Fibroblast of the aortic adventitia (primary cell): ENCODE data around the gene ACTN3. TPM values are rescaled to one million over a fixed set of nuclear protein-coding genes. Genes with fewer than 3 reads are reported as not detected.

Experiments
- DNase-seq: peaks from one replicate; pipeline ENCODE4 v3.0.0-alpha.2; 2010; ENCODE audit warnings: low read depth
- H3K4me3 ChIP-seq: 2 replicates; pipeline ENCODE4 v1.5.1; 2011; ENCODE audit warnings: low read depth, mild to moderate bottlenecking, control low read depth, low read length, moderate library complexity
- total RNA-seq: library from RNA; depleted of rRNA; stranded (reverse); fragments of >200 nt; gene quantifications from 2 replicates; pipeline ENCODE4 v1.2.3, GENCODE V29; 2012; ENCODE audit warnings: low replicate concordance
- TF ChIP-seq, protein P1 (sequence below): IDR thresholded peaks from 2 replicates; pipeline ENCODE4 v1.5.1; 2011; ENCODE audit warnings: mild to moderate bottlenecking, low read length, control low read depth, inconsistent platforms; ENCODE audit not compliant: insufficient read depth

ACTN3 gene
- total RNA-seq, 1 donor = not detected

DNA sequence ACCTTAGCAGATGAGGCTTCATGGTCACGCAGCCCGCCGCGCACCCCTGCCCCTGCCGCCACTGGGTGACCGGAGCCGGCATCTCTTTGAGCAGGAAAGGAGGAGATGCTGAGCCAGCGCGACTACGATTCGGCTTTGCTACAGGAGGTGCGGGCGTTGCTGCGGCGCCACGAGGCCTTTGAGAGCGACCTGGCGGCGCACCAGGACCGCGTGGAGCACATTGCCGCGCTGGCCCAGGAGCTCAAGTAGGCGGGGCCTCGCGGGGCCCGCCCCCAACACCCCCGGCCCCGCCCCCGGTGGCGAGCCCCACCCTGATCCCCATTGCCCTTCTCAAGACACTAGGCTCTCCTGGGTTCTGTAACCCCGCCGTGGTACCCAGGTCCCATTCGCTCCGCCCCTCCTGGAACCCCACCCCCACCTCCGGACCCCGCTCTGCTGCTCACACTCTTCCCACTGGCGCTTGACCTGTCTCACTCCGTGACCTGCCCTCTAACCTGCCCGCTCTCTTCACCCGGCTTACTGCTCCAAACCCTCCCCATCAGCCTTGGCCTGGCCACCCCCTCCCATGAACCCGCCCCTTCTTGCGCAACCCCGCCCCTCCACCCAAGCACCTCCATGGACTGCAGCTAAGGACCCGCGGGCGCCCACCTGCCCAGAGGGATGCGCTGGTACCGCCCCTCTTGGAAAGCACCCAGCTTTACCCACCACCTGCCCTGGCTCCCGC lies 12.6 kb downstream of the ACTN3 start:
- peak; percentile 14 for DNase-seq
- TF ChIP-seq, protein P1, sequence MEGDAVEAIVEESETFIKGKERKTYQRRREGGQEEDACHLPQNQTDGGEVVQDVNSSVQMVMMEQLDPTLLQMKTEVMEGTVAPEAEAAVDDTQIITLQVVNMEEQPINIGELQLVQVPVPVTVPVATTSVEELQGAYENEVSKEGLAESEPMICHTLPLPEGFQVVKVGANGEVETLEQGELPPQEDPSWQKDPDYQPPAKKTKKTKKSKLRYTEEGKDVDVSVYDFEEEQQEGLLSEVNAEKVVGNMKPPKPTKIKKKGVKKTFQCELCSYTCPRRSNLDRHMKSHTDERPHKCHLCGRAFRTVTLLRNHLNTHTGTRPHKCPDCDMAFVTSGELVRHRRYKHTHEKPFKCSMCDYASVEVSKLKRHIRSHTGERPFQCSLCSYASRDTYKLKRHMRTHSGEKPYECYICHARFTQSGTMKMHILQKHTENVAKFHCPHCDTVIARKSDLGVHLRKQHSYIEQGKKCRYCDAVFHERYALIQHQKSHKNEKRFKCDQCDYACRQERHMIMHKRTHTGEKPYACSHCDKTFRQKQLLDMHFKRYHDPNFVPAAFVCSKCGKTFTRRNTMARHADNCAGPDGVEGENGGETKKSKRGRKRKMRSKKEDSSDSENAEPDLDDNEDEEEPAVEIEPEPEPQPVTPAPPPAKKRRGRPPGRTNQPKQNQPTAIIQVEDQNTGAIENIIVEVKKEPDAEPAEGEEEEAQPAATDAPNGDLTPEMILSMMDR = no peak
- no peak overlapping the region for H3K4me3 ChIP-seq

DNA sequence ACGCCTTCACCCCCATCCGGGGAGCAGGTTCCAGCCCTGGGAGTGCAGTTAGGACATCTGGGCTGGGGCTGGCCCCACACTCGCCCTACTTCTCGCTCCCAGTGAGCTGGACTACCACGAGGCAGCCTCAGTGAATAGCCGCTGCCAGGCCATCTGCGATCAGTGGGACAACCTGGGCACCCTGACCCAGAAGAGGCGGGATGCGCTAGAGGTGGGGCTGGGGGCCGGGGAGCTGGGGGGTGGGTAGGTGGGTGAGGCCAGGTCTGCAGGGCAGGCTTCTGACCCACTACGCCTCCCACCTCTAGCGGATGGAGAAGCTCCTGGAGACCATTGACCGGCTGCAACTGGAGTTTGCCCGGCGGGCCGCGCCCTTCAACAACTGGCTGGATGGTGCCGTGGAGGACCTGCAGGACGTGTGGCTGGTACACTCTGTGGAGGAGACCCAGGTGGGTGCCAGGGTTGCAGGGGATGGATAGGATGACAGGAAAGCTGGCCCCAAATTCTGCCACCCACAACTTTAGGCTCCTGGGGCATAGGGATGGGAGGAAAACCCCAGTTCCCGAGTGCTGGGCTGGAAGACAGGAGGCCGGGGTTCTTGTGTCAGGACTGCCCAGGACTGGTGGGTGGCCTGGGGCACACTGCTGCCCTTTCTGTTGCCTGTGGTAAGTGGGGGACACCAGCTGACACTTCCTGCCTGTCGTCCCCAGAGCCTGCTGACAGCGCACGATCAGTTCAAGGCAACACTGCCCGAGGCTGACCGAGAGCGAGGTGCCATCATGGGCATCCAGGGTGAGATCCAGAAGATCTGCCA lies 13.4 kb downstream of the ACTN3 start:
- no peak for DNase-seq
- TF ChIP-seq, protein P1 = no peak
- no peak overlapping the region for H3K4me3 ChIP-seq

DNA sequence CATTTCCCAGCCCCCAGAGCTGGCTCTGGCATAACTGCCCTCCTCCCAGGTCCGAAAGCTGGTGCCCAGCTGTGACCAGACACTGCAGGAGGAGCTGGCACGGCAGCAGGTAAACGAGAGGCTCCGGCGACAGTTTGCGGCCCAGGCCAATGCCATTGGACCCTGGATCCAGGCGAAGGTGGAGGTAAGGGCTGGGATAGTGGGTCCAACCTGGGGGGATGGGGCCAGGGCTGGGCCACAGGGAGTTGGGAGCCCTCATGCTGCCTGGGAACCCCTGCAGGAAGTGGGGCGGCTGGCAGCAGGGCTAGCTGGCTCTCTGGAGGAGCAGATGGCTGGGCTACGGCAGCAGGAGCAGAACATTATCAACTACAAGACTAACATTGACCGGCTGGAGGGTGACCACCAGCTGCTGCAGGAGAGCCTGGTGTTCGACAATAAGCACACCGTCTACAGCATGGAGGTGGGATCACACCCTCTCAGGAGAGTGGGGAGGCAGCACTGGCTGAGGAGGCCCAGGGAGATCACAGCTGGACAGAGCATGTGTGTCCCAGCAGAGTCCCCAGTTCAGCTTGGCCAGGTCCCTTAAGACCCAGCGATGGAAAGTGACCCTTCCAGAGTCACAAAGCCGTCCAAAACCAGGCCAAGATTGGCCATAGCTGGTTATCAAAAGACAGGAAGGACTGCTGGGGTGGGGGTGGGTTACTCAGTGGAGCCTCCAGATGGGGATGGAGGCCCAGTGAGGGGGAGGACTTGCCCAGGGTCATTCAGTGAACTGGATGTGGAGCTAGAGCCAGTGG lies 14.7 kb downstream of the ACTN3 start:
- no peak overlapping the region for H3K4me3 ChIP-seq
- no peak for DNase-seq
- TF ChIP-seq, protein P1 = no peak

DNA sequence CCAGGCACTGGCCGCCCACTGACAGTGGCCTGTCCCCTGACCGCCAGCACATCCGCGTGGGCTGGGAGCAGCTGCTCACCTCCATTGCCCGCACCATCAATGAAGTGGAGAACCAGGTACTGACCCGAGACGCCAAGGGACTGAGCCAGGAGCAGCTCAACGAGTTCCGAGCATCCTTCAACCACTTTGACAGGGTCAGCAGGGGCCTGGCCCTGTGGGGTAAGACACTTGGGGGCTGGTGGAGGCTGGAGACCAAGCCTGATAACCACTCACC lies 15.2 kb downstream of the ACTN3 start:
- H3K4me3 ChIP-seq = no peak overlapping the region
- DNase-seq = no peak
- TF ChIP-seq, protein P1 = no peak

DNA sequence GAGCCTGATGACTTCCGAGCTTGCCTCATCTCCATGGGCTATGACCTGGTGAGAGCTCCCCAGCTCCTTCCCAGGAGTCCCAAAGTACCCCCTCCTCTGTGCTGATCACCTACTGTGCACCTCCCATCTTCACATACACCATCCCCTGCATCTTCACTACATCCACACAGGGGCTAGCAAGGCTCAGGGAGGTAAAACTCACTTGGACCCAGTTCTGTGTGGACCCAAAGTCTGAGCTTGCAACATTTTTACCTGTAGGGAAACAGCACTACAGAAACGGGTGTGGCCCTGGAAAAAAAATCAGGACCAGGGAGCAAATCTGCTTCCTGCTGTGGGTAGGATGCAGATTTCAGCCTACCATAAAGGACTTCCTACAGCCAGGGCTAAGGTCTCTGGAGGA lies 15.6 kb downstream of the ACTN3 start:
- no peak for DNase-seq
- TF ChIP-seq, protein P1 = no peak
- no peak overlapping the region for H3K4me3 ChIP-seq

DNA sequence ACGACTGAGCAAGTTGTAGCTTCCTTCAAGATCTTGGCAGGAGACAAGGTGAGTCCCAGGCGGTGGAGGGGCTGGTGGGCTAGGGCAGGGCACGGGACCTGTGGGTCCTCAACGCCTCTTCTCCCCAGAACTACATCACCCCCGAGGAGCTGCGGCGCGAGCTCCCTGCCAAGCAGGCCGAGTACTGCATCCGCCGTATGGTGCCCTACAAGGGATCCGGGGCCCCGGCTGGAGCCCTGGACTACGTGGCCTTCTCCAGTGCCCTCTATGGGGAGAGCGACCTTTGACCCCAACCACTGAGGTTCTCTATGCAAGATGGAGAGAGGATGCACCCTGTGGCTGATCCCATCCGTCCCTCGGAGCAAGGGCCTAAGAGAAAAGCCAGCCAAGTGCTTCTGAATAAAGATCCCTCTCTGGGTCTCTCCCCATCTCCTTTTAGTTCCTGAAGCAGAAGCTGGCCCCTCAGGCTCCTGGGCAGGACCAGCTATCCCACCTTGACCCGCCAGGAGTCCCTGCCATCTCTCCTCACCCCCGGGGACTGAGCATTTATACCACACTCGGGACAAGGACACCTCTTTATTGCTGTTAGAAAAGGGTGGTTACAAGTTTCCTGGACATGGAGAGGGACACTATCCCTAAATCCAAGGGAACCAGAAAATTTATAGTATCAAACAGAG lies 16.3 kb downstream of the ACTN3 start:
- TF ChIP-seq, protein P1 = no peak
- no peak for DNase-seq
- H3K4me3 ChIP-seq = no peak overlapping the region
